Vagina (tissue), 2 donors: Measurements from ENCODE around the gene TUBA1A.

Experiments used
- CTCF ChIP-seq, 3 experiments: fragments of 450-650 bp in 2 of 3; fragments of 200-600 bp in 1 of 3; sonication (generic) in 1 of 3; IDR thresholded peaks; one replicate each; pipeline ENCODE4 v1.5.1; 2017 to 2019; ENCODE audit warnings: antibody characterized with exemption in 3 of 3, mild to moderate bottlenecking in 2 of 3, moderate library complexity in 2 of 3
- POLR2AphosphoS5 ChIP-seq, 2 donors: sonication (generic); formaldehyde crosslinking; IDR thresholded peaks; one replicate each; pipeline ENCODE4 v1.9.0; 2017; ENCODE audit warnings: antibody characterized with exemption in 2 of 2, mild to moderate bottlenecking in 2 of 2, low read depth in 1 of 2; ENCODE audit not compliant: insufficient read depth in 1 of 2

GRCh38 chr12:49138999-49139398, 49.9 kb downstream of the TUBA1A start:
- TF ChIP-seq CTCF (IDR thresholded peaks at IDR 0.05) = no peak
- TF ChIP-seq POLR2AphosphoS5 (IDR thresholded peaks at IDR 0.05; ENCODE audit: insufficient read depth in 1 of 2, low read depth in 1 of 2) = no peak
